Measurements from ENCODE around the gene LAMA1. TPM values are rescaled to one million over a fixed set of nuclear protein-coding genes. Genes with fewer than 3 reads are reported as not detected.

The LAMA1 gene
- total and polyA plus RNA-seq, 2 of the 4 experiments (the other 2 are of a cell fraction), result 10.9 to 15.5 TPM

DNA sequence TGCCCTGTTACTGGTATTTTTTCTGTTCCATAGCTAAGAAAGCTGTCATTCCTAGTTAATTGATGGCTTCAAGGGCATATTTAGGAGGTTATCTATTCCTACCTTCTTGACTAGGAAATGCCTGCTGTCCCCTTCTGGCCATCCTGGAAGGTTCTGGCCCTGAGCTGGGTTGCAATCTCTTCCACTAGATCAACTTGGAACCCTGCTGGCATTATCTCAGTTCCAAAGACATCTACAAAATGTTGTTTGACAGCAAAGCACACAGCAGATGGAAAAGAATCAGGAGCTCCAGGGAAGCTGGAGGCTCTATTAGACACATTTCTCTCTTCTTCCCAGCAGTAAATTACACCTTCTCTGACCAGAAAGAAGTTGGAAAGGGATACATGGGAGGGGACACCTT, 196.0 kb downstream of the LAMA1 start:
- ATAC-seq (ENCODE audit: low read depth) (no peak), DNase-seq (no peak)
- Histone ChIP-seq H3K9ac (ENCODE audit: low read depth, low read length) (no peak overlapping the region), H4K91ac (ENCODE audit: insufficient read depth, low read depth, low read length) (no peak overlapping the region), H3K4me2 (ENCODE audit: low read depth, low read length) (no peak overlapping the region), H3K36me3 (ENCODE audit: control insufficient read depth, insufficient read depth, low read length) (no peaks in the 10 kb centered on the region), H3K79me1 (ENCODE audit: low read depth in 1 of 2, low read length in 2 of 2) (no peaks in the 10 kb centered on the region), H3K18ac (ENCODE audit: low read depth, low read length) (no peak overlapping the region), H3K14ac (replicated peaks; ENCODE audit: low read depth, low read length) (no peak overlapping the region), H2AK9ac (replicated peaks; ENCODE audit: low read depth, low read length, poor library complexity) (no peak overlapping the region), H2BK15ac (ENCODE audit: low read depth, low read length) (no peak overlapping the region), H3K4ac (ENCODE audit: low read depth, low read length) (no peak overlapping the region), H3K4me3 (ENCODE audit: insufficient read depth, low read depth, low read length) (no peak overlapping the region), H2BK120ac (ENCODE audit: low read depth, low read length) (no peak overlapping the region), H3K56ac (ENCODE audit: extremely low read depth, insufficient read depth, low read length) (no peak overlapping the region), H3K4me1 (ENCODE audit: control insufficient read depth, insufficient read depth, low read length) (no peaks in the 10 kb centered on the region), H3K9me3 (ENCODE audit: control insufficient read depth, insufficient read depth, low read length) (no peaks in the 10 kb centered on the region), H3K27me3 (ENCODE audit: control insufficient read depth, insufficient read depth, low read length) (no peaks in the 10 kb centered on the region; the same call in 1 of the 2 replicates), H2BK5ac (ENCODE audit: low read depth, low read length, poor library complexity, severe bottlenecking) (no peak overlapping the region), H4K20me1 (ENCODE audit: insufficient read depth, low read length) (no peaks in the 10 kb centered on the region), H2AFZ (replicated peaks; ENCODE audit: low read length, poor library complexity) (no peak overlapping the region), H2AK5ac (ENCODE audit: low read depth, low read length) (no peak overlapping the region), H3K27ac (ENCODE audit: insufficient read depth, low read length) (no peak overlapping the region), H4K5ac (ENCODE audit: low read depth, low read length) (no peak overlapping the region), H3K9me1 (ENCODE audit: insufficient read depth, low read length) (no peaks in the 10 kb centered on the region), H3K23ac (ENCODE audit: low read depth, low read length) (no peak overlapping the region), H2BK20ac (ENCODE audit: low read depth, low read length) (no peak overlapping the region), H4K8ac (ENCODE audit: low read depth in 2 of 2, low read length in 2 of 2) (no peak overlapping the region)
- TF ChIP-seq CHD1 (IDR thresholded peaks at IDR 0.05; ENCODE audit: low read depth, low read length) (no peak), BHLHE40 (IDR thresholded peaks at IDR 0.05; ENCODE audit: low read depth, low read length) (no peak), CEBPB (IDR thresholded peaks at IDR 0.05; ENCODE audit: low read depth, low read length) (no peak), POLR2A (IDR thresholded peaks at IDR 0.05; ENCODE audit: low read depth, low read length) (no peak)
- no TSS peak for BruUV-seq (replicated peaks)
- POLR2A ChIA-PET (ENCODE audit: unreplicated experiment), result no interaction called here
- CTCF ChIA-PET, result no interaction called here
- intact Hi-C loops (cut with micrococcal nuclease), result no loop called here
- in situ Hi-C loops (cut with MboI; ENCODE audit: low sequenced_read_pairs), result loop anchor here (5.0 kb wide), 1 partner anchor 256 kb away; no protein-coding TSS in a partner anchor
- dilution Hi-C loops (cut with HindIII; ENCODE audit: low sequenced_read_pairs, unreplicated experiment), result no loop called here
